GM18519 (cell line): ENCODE data around the gene NSD1.

Experiments
- ATAC-seq: cut with Tn5 transposase; IDR thresholded peaks from one replicate; pipeline ENCODE4 v1.9.1; 2021; ENCODE audit warnings: mild to moderate bottlenecking, moderate library complexity; ENCODE audit not compliant: unreplicated experiment, low FRiP score

The NSD1 gene

GRCh38 chr5:177133096-177133852 lies at the start of gene NSD1:
TSS of gene NSD1 (plus strand) at chr5:177133773. CDS start at chr5:177135104, 1,331 bp downstream.
- ATAC-seq = peak; percentile 39

GRCh38 chr5:177084175-177084574 lies 49.4 kb upstream of the NSD1 start:
- no peak for ATAC-seq

- ATAC-seq = no peak
Observed at GRCh38 chr5:177085985-177086653, 47.5 kb upstream of the NSD1 start.

GRCh38 chr5:177086654-177087397 lies 46.7 kb upstream of the NSD1 start, which contains the start of gene FGFR4:
TSS of gene FGFR4 (plus strand) at chr5:177086915. CDS start at chr5:177089603, 2,688 bp downstream.
- no peak for ATAC-seq

- ATAC-seq = no peak
Observed at GRCh38 chr5:177087398-177088005, 46.1 kb upstream of the NSD1 start.

- no peak for ATAC-seq
Observed at GRCh38 chr5:177089127-177089526, 44.4 kb upstream of the NSD1 start.

GRCh38 chr5:177089825-177090641 lies 43.5 kb upstream of the NSD1 start:
- no peak for ATAC-seq

- ATAC-seq = no peak
Observed at GRCh38 chr5:177090813-177091212, 42.8 kb upstream of the NSD1 start.

- no peak for ATAC-seq
Observed at GRCh38 chr5:177091232-177091631, 42.3 kb upstream of the NSD1 start.

GRCh38 chr5:177092178-177093081 lies 41.1 kb upstream of the NSD1 start:
- no peak for ATAC-seq

- no peak for ATAC-seq
Observed at GRCh38 chr5:177093082-177093712, 40.4 kb upstream of the NSD1 start.

- no peak for ATAC-seq
Observed at GRCh38 chr5:177093803-177094202, 39.8 kb upstream of the NSD1 start.

GRCh38 chr5:177094224-177095087 lies 39.1 kb upstream of the NSD1 start:
- no peak for ATAC-seq

- ATAC-seq = no peak
Observed at GRCh38 chr5:177095088-177095669, 38.4 kb upstream of the NSD1 start.

- no peak for ATAC-seq
Observed at GRCh38 chr5:177096162-177097015, 37.2 kb upstream of the NSD1 start.
